UCSD-AML1 (cell line): ENCODE results near the gene RREB1.

Source experiments
- DNase-seq: peaks from one replicate; lab custom pipeline; 2025; ENCODE audit not compliant: unreplicated experiment; lab: John Stamatoyannopoulos, UW

The RREB1 gene

GRCh38 chr6:7088076-7088742 is 19.6 kb upstream of the RREB1 start:
- no peak for DNase-seq

- DNase-seq = no peak
These were observed 8.8 kb upstream of the RREB1 start for GRCh38 chr6:7098993-7099392.

GRCh38 chr6:7100072-7100752 is 7.5 kb upstream of the RREB1 start:
- DNase-seq = no peak

- no peak for DNase-seq
These were observed 7.0 kb upstream of the RREB1 start for GRCh38 chr6:7100753-7101081.

- DNase-seq = no peak
These were observed 6.5 kb upstream of the RREB1 start for GRCh38 chr6:7101290-7101689.

- DNase-seq = no peak
These were observed 3.0 kb upstream of the RREB1 start for GRCh38 chr6:7104752-7105151.

- no peak for DNase-seq
These were observed 1.5 kb upstream of the RREB1 start for GRCh38 chr6:7106215-7106751.

- DNase-seq = peak; percentile 73
These were observed 796 bp upstream of the RREB1 start for GRCh38 chr6:7106752-7107577.

- DNase-seq = peak; percentile 59
These were observed 619 bp downstream of the RREB1 start for GRCh38 chr6:7108196-7108963.

GRCh38 chr6:7108964-7109836 is 1.4 kb downstream of the RREB1 start:
- peak; percentile 50 for DNase-seq

GRCh38 chr6:7110092-7110792 is 2.5 kb downstream of the RREB1 start:
- no peak for DNase-seq

- no peak for DNase-seq
These were observed 3.4 kb downstream of the RREB1 start for GRCh38 chr6:7111095-7111690.

- DNase-seq = no peak
These were observed 4.4 kb downstream of the RREB1 start for GRCh38 chr6:7112171-7112570.

GRCh38 chr6:7112741-7113313 is 5.1 kb downstream of the RREB1 start:
- no peak for DNase-seq

GRCh38 chr6:7114744-7115458 is 7.1 kb downstream of the RREB1 start:
- DNase-seq = no peak

GRCh38 chr6:7115543-7116231 is 7.9 kb downstream of the RREB1 start:
- DNase-seq = no peak

GRCh38 chr6:7119272-7119801 is 11.6 kb downstream of the RREB1 start:
- no peak for DNase-seq
